ENCODE results near the gene DSC1.
"Not testable (repeated sequence)": the region's sequence is repeated elsewhere in the genome, so short reads cannot be mapped to it uniquely, and the experiment has no call there.

The DSC1 gene

GRCh38 chr18:31189757-31190156 lies 27.1 kb upstream of the DSC1 start:
- H3K4me3 ChIP-seq (ENCODE audit: low read length), result no peak overlapping the region
- no peaks in the 10 kb centered on the region for H3K36me3 ChIP-seq (replicated peaks; ENCODE audit: low read depth, low read length)
- TF ChIP-seq CTCF (IDR thresholded peaks at IDR 0.05; ENCODE audit: low read depth, low read length) (no peak), EZH2phosphoT487 (IDR thresholded peaks at IDR 0.05; ENCODE audit: low read depth) (no peak)
- no peaks in the 10 kb centered on the region for H4K20me1 ChIP-seq (ENCODE audit: insufficient read depth, low read length)
- H3K9me3 ChIP-seq (ENCODE audit: insufficient read depth, low read length), result no peaks in the 10 kb centered on the region
- no peaks in the 10 kb centered on the region for H3K4me1 ChIP-seq (ENCODE audit: low read length)
- no peak overlapping the region for H3K9ac ChIP-seq (ENCODE audit: low read length)
- H3K79me2 ChIP-seq (ENCODE audit: low read length), result no peaks in the 10 kb centered on the region
- H3K27ac ChIP-seq (ENCODE audit: low read length), result no peak overlapping the region
- no peaks in the 10 kb centered on the region for H3K27me3 ChIP-seq (ENCODE audit: low read depth, low read length)
- H3K4me2 ChIP-seq (ENCODE audit: low read length), result no peak overlapping the region
- no peak overlapping the region for H2AFZ ChIP-seq (ENCODE audit: low read depth, low read length)

GRCh38 chr18:31185186-31185950 lies 22.7 kb upstream of the DSC1 start:
- Histone ChIP-seq H3K36me3 (replicated peaks; ENCODE audit: low read depth, low read length) (no peaks in the 10 kb centered on the region), H3K9ac (ENCODE audit: low read length) (no peak overlapping the region), H3K4me3 (ENCODE audit: low read length) (no peak overlapping the region), H3K4me1 (ENCODE audit: low read length) (peaks cover 5% of the 10 kb centered on the region; the same call in 1 of the 2 replicates), H2AFZ (ENCODE audit: low read depth, low read length) (no peak overlapping the region), H3K27me3 (ENCODE audit: low read depth, low read length) (no peaks in the 10 kb centered on the region), H3K4me2 (ENCODE audit: low read length) (no peak overlapping the region), H4K20me1 (ENCODE audit: insufficient read depth, low read length) (no peaks in the 10 kb centered on the region), H3K27ac (ENCODE audit: low read length) (no peak overlapping the region), H3K79me2 (ENCODE audit: low read length) (no peaks in the 10 kb centered on the region), H3K9me3 (ENCODE audit: insufficient read depth, low read length) (0 out of 2 replicates have a peak, but pooled peaks cover 5% of the 10 kb centered on the region)
- TF ChIP-seq CTCF (IDR thresholded peaks at IDR 0.05; ENCODE audit: low read depth, low read length), result no peak
- TF ChIP-seq EZH2phosphoT487 (IDR thresholded peaks at IDR 0.05; ENCODE audit: low read depth), result no peak

GRCh38 chr18:31183302-31183701 lies 20.6 kb upstream of the DSC1 start:
- Histone ChIP-seq H3K36me3 (replicated peaks; ENCODE audit: low read depth, low read length) (no peaks in the 10 kb centered on the region), H3K4me3 (ENCODE audit: low read length) (no peak overlapping the region), H3K4me2 (ENCODE audit: low read length) (no peak overlapping the region), H3K79me2 (ENCODE audit: low read length) (no peaks in the 10 kb centered on the region), H3K27me3 (ENCODE audit: low read depth, low read length) (no peaks in the 10 kb centered on the region), H3K9ac (ENCODE audit: low read length) (no peak overlapping the region), H2AFZ (ENCODE audit: low read depth, low read length) (no peak overlapping the region), H3K9me3 (ENCODE audit: insufficient read depth, low read length) (0 out of 2 replicates have a peak, but pooled peaks cover 5% of the 10 kb centered on the region), H4K20me1 (ENCODE audit: insufficient read depth, low read length) (no peaks in the 10 kb centered on the region), H3K27ac (ENCODE audit: low read length) (no peak overlapping the region), H3K4me1 (ENCODE audit: low read length) (peaks cover 5% of the 10 kb centered on the region; the same call in 1 of the 2 replicates)
- no peak for TF ChIP-seq EZH2phosphoT487 (IDR thresholded peaks at IDR 0.05; ENCODE audit: low read depth)
- TF ChIP-seq CTCF (IDR thresholded peaks at IDR 0.05; ENCODE audit: low read depth, low read length), result no peak

- H3K36me3 ChIP-seq (replicated peaks; ENCODE audit: low read depth, low read length); H3K9me3 ChIP-seq (ENCODE audit: insufficient read depth, low read length); H3K27me3 ChIP-seq (ENCODE audit: low read depth, low read length); H3K9ac ChIP-seq (ENCODE audit: low read length); H3K4me1 ChIP-seq (ENCODE audit: low read length); H3K4me3 ChIP-seq (ENCODE audit: low read length); H3K27ac ChIP-seq (ENCODE audit: low read length); H3K79me2 ChIP-seq (ENCODE audit: low read length); H4K20me1 ChIP-seq (ENCODE audit: insufficient read depth, low read length); H3K4me2 ChIP-seq (ENCODE audit: low read length); H2AFZ ChIP-seq (ENCODE audit: low read depth, low read length): not testable (repeated sequence)
These were observed 14.7 kb upstream of the DSC1 start for GRCh38 chr18:31177369-31177768.

Measured in OCI-LY3 (cell line).